ENCODE measurements around the gene ZC3H4.

The ZC3H4 gene

GRCh38 chr19:47132194-47132852, 18.7 kb upstream of the ZC3H4 start:
- DNase-seq: no peak

GRCh38 chr19:47130589-47131227, 17.1 kb upstream of the ZC3H4 start, which contains the start of gene SAE1:
Gene SAE1 (plus strand): TSS chr19:47130835. CDS start chr19:47130931, 96 bp downstream.
- DNase-seq: peak; percentile 97

- no peak for DNase-seq
These were observed 16.6 kb upstream of the ZC3H4 start for GRCh38 chr19:47130120-47130588.

GRCh38 chr19:47129579-47129978, 16.0 kb upstream of the ZC3H4 start:
- no peak for DNase-seq

- DNase-seq: no peak
These were observed 12.0 kb upstream of the ZC3H4 start for GRCh38 chr19:47125669-47125938.

GRCh38 chr19:47124937-47125668, 11.5 kb upstream of the ZC3H4 start:
- peak; percentile 75 for DNase-seq

- DNase-seq: no peak
These were observed 9.8 kb upstream of the ZC3H4 start for GRCh38 chr19:47123406-47123805.

- peak; percentile 89 for DNase-seq
These were observed 9.1 kb upstream of the ZC3H4 start for GRCh38 chr19:47122359-47123335.

- DNase-seq: no peak
These were observed 7.0 kb upstream of the ZC3H4 start for GRCh38 chr19:47120470-47121067.

GRCh38 chr19:47113850-47114651, 475 bp upstream of the ZC3H4 start:
- no peak for DNase-seq

GRCh38 chr19:47112166-47112996, 1.2 kb downstream of the ZC3H4 start:
- peak; percentile 85 for DNase-seq

- DNase-seq: no peak
These were observed 1.9 kb downstream of the ZC3H4 start for GRCh38 chr19:47111682-47112165.

GRCh38 chr19:47111006-47111621, 2.5 kb downstream of the ZC3H4 start:
- DNase-seq: peak; percentile 30

- DNase-seq: no peak
These were observed 3.0 kb downstream of the ZC3H4 start for GRCh38 chr19:47110521-47111005.

GRCh38 chr19:47109541-47110375, 3.8 kb downstream of the ZC3H4 start:
- DNase-seq: peak; percentile 23

- no peak for DNase-seq
These were observed 4.4 kb downstream of the ZC3H4 start for GRCh38 chr19:47109177-47109540.

GRCh38 chr19:47107953-47108746, 5.4 kb downstream of the ZC3H4 start:
- DNase-seq: no peak

Measured in HCEC 1CT (cell line).